Calu3 (cell line): ENCODE data around the gene SNX33. TPM values are rescaled to one million over a fixed set of nuclear protein-coding genes. Genes with fewer than 3 reads are reported as not detected.
"Not testable (repeated sequence)": the region's sequence is repeated elsewhere in the genome, so short reads cannot be mapped to it uniquely, and the experiment has no call there.

Experiments
- BruUV-seq: library from RNA; stranded (reverse); fragments of 400-500 nt; replicated peaks from 2 replicates; lab custom pipeline; 2021; lab: Mats Ljungman, UMichigan
- CTCF ChIA-PET: fragments of 300-600 bp; sonication (Branson Sonifier 250); formaldehyde crosslinking; loops from one replicate; lab custom pipeline; 2022; ENCODE audit warnings: antibody characterized with exemption; lab: Charles Lee
- DNase-seq: peaks from one replicate; pipeline ENCODE4 v3.0.0; 2022
- H3K27ac Mint-ChIP-seq: one replicate; pipeline ENCODE4 v1.8.0; 2022; ENCODE audit warnings: mixed read lengths; ENCODE audit not compliant: unreplicated experiment
- H3K27me3 Mint-ChIP-seq: one replicate; pipeline ENCODE4 v1.8.0; 2022; ENCODE audit warnings: mixed read lengths; ENCODE audit not compliant: unreplicated experiment
- H3K36me3 Mint-ChIP-seq: one replicate; pipeline ENCODE4 v1.8.0; 2022; ENCODE audit warnings: mild to moderate bottlenecking, moderate library complexity, mixed read lengths; ENCODE audit not compliant: insufficient read depth, unreplicated experiment
- H3K4me1 Mint-ChIP-seq: one replicate; pipeline ENCODE4 v1.8.0; 2022; ENCODE audit warnings: mild to moderate bottlenecking, low read depth, mixed read lengths; ENCODE audit not compliant: unreplicated experiment
- H3K4me3 Mint-ChIP-seq: one replicate; pipeline ENCODE4 v1.8.0; 2022; ENCODE audit warnings: mild to moderate bottlenecking, low read depth, moderate library complexity, mixed read lengths; ENCODE audit not compliant: unreplicated experiment
- H3K9me3 Mint-ChIP-seq: one replicate; pipeline ENCODE4 v1.8.0; 2022; ENCODE audit warnings: low read depth, mixed read lengths; ENCODE audit not compliant: unreplicated experiment
- intact Hi-C: fragments of 100-400 bp; cut with micrococcal nuclease; formaldehyde crosslinking; loops from one replicate; pipeline ENCODE4 v1.10.0; 2022; ENCODE audit not compliant: unreplicated experiment
- total RNA-seq: library from RNA; stranded (reverse); gene quantifications from 2 replicates; pipeline ENCODE4 v1.2.3, GENCODE V29; 2022
- TF ChIP-seq, protein P1 (sequence below): fragments of 200-600 bp; IDR thresholded peaks from one replicate; pipeline ENCODE4 v1.8.0; 2022; ENCODE audit warnings: antibody characterized with exemption; ENCODE audit not compliant: unreplicated experiment

Gene SNX33
- total RNA-seq, 1 experiment from 2014 or later, result 23.2 TPM

DNA sequence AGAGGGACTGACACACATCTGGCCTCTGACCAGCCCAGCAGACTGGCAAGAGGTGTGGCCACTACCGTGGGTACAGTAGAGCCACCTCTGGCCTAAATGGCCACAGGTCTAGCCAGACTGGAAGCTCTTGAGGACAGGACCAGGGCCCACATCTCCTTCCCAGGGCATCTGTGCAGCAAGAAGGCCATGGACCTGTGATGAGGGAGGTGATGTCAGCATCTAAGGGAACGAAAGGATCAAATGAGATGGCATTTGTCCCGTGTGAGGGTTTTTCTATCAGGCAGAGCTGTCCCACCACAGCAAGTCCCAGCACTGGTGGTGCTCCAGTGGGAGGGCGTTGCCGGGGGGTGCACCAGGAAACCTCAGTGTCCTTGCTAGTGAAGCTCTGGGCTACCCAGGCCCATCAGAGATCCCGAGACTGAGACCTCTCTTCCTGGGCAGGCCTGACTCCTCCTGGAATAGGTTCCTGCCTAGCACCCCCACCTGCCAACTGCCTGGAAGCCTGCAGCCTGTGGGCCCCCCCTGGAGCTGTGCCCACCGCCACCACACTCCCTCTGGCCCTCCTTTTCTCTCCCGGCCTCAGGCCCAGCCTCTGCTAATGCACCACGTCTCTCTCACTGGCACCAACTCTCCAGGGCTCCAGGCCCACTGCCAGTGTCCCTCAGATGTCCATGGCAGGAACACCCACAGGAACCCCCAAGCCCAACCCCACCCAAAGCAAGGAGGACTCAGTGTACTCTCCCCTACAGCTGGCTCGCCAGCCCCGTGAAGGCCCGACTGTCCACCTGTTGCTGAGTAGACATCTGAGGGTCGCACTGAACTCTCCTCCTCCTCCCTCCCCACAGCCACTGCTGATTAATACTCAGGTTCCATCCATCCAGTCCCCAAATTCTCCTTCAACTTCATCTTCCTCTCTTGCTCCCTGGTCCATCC lies 53.6 kb downstream of the SNX33 start:
- BruUV-seq, H3K36me3 Mint-ChIP-seq, DNase-seq, H3K27ac Mint-ChIP-seq, H3K4me3 Mint-ChIP-seq, H3K4me1 Mint-ChIP-seq, intact Hi-C loops, CTCF ChIA-PET, H3K9me3 Mint-ChIP-seq: not testable (repeated sequence)
- peaks cover 25% of the 10 kb centered on the region for H3K27me3 Mint-ChIP-seq

DNA sequence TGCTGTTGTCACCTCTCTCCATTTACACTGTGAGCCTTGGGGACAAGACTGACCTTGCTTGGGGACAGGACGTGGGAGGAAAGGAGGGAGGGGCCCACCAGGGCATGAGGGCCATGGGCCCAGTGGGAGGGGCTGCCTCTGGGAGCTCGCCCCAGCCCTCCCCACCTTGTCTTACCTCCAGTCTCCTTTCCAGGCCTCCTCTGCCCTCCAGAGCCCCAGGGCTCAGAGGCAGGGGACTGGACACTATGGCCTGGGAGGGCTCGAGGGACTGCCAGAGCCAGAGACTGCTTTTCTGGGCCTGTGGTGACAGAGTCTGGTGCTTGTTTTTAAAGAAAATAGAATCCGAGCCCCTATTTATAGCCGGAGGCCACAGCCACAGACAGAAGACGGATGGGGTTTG lies 54.7 kb downstream of the SNX33 start:
- Mint-ChIP-seq H3K27me3 (peaks cover 21% of the 10 kb centered on the region), H3K4me1 (no peaks in the 10 kb centered on the region), H3K27ac (no peak overlapping the region), H3K9me3 (no peaks in the 10 kb centered on the region), H3K36me3 (no peaks in the 10 kb centered on the region), H3K4me3 (no peak overlapping the region)
- TF ChIP-seq, protein P1, sequence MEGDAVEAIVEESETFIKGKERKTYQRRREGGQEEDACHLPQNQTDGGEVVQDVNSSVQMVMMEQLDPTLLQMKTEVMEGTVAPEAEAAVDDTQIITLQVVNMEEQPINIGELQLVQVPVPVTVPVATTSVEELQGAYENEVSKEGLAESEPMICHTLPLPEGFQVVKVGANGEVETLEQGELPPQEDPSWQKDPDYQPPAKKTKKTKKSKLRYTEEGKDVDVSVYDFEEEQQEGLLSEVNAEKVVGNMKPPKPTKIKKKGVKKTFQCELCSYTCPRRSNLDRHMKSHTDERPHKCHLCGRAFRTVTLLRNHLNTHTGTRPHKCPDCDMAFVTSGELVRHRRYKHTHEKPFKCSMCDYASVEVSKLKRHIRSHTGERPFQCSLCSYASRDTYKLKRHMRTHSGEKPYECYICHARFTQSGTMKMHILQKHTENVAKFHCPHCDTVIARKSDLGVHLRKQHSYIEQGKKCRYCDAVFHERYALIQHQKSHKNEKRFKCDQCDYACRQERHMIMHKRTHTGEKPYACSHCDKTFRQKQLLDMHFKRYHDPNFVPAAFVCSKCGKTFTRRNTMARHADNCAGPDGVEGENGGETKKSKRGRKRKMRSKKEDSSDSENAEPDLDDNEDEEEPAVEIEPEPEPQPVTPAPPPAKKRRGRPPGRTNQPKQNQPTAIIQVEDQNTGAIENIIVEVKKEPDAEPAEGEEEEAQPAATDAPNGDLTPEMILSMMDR, result no peak
- CTCF ChIA-PET, result no interaction called here
- BruUV-seq, result no TSS peak
- no peak for DNase-seq
- intact Hi-C loops, result no loop called here

DNA sequence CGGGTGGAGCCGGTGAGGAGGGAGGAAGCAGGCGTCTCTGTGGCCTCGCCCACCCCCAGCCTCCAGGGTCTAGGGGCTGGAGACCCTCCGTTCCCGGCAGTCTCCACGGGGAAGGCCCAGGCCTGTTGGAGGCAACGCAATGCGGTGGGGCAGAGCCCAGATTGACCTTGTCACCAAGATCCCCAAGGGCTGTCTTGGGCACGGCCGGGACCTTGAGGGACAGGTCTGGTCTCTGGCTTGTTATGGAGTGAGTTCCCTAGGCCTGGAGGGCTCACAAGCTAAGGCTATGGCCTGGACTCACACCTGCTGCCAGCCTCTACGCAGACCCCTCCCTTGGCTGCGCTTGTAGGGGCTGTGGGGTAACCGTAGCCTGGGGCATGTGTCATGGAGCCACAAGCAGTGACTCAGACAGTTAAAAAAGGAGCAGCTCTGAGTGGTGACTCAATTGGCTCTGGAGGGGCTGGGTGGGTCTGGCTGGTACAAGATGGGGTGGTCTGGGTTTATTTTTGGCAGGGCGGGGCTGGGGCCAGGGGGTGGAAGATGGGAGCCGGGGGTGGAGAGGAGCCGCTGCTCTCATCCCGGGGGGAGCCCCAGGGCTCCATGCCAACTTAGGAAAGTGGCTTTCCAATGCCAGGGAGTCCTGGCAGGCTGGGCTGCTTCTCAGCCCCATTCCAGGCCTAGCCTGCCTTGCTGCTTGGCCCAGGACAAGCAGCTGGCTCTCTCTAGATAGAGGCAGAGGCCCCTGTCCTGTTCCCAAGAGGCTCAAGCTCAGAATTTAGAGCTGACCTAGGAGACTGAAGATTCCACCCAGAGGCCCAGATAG lies 55.9 kb downstream of the SNX33 start:
- intact Hi-C loops, H3K36me3 Mint-ChIP-seq, H3K4me1 Mint-ChIP-seq, H3K9me3 Mint-ChIP-seq, H3K4me3 Mint-ChIP-seq, H3K27ac Mint-ChIP-seq, DNase-seq, BruUV-seq: not testable (repeated sequence)
- H3K27me3 Mint-ChIP-seq, result peaks cover 12% of the 10 kb centered on the region
- CTCF ChIA-PET, result interaction anchor here (0.5 kb wide), 1 partner anchor 320 kb away, joined by 5 read pairs; no protein-coding TSS in a partner anchor

DNA sequence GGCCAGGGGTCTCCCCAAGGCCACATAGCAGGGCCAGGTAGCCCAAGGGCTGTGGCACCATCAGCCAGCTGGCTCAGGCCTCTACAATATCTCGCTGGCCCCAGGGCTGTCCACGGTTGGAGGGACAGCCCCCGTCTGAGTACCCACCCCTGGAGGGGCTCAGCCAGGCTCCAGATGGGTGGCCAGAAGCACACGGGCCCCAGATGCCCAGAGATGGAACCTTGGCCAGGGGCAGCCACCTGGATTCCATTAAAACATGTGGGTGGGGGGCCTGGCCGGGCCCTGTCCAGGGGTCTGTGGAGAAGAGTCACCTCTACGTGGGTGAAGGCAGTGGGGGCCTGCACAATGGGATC lies 56.5 kb downstream of the SNX33 start:
- BruUV-seq, result no TSS peak
- CTCF ChIA-PET, result interaction anchor here (0.5 kb wide), 1 partner anchor 321 kb away, joined by 5 read pairs; no protein-coding TSS in a partner anchor
- no peaks in the 10 kb centered on the region for H3K36me3 Mint-ChIP-seq
- TF ChIP-seq, protein P1, result no peak
- no peak overlapping the region for H3K27ac Mint-ChIP-seq
- H3K27me3 Mint-ChIP-seq, result peaks cover 7% of the 10 kb centered on the region
- H3K9me3 Mint-ChIP-seq, result no peaks in the 10 kb centered on the region
- DNase-seq, result no peak
- H3K4me3 Mint-ChIP-seq, result no peak overlapping the region
- intact Hi-C loops, result no loop called here
- H3K4me1 Mint-ChIP-seq, result no peaks in the 10 kb centered on the region

DNA sequence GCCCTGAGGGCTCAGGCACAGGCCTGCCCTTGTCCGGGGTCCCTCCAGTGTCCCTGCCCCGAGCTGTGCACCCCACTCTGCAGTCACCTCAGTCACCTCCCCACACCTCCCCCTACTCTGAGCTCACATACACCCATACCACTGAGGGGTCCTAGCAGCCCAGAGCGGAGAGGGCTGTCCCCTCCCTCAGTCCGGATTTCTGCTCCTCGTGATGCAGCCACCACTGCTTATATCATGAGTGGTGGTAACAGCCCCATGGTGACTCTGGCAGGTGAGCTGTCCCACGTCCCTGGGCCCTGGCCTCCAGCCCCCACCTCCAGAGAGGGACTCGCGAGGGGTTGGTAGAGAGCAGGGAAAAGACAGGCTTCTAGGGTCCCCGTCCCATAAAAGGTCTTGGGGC lies 56.9 kb downstream of the SNX33 start:
- intact Hi-C loops, result no loop called here
- Mint-ChIP-seq H3K9me3 (no peaks in the 10 kb centered on the region), H3K27ac (no peak overlapping the region), H3K4me1 (no peaks in the 10 kb centered on the region), H3K4me3 (no peak overlapping the region), H3K36me3 (no peaks in the 10 kb centered on the region), H3K27me3 (peaks cover 4% of the 10 kb centered on the region)
- BruUV-seq, result no TSS peak
- CTCF ChIA-PET, result interaction anchor here (0.5 kb wide), 1 partner anchor 321 kb away, joined by 5 read pairs; no protein-coding TSS in a partner anchor
- TF ChIP-seq, protein P1, result no peak
- no peak for DNase-seq

DNA sequence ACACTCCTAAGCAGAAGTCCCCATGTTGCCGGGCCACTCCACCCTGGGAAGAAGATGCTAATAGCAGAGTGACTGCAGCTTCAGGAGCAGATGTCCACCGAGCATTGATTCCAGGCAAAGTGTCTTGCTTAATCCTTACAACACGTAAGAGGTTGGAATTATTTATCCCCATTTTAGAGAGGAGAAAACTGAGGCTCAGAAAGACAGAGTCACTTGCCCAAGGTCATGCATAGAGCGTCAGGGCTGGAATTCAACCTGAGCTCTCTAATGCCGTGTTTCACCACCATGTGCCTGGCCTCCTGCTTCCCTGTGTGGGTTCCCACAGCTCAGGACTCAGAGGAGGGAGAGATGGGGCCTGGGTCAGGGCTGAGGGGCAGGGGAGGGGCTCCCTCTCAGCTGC lies 57.7 kb downstream of the SNX33 start:
- BruUV-seq, H3K4me3 Mint-ChIP-seq, H3K27me3 Mint-ChIP-seq, H3K9me3 Mint-ChIP-seq, intact Hi-C loops, H3K4me1 Mint-ChIP-seq, CTCF ChIA-PET, DNase-seq, H3K36me3 Mint-ChIP-seq, H3K27ac Mint-ChIP-seq: not testable (repeated sequence)
